NK-92 (cell line): ENCODE results near the gene ARHGEF40.

ENCODE experiments used
- DNase-seq: peaks from one replicate; lab custom pipeline; 2025; ENCODE audit not compliant: unreplicated experiment; lab: John Stamatoyannopoulos, UW

ARHGEF40 gene

DNA sequence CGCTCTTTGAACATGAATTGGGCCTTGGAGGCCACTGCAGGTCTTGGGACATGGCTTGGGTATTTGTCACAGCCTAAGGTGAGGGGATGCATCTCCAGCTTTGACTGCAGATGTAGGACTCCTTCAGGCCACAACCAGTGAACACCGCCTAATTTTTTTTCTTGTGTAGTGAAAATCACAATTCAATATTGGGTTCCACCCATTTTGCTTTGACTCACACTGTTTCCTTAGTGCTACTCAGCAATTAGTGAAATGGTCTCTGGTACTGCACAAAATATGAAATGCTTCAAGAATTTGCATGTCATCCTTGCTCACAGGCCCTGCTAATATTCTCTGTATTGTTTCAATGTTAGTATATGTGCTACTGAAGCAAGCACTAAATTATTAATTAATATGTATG lies 43.3 kb downstream of the ARHGEF40 start:
- no peak for DNase-seq

DNA sequence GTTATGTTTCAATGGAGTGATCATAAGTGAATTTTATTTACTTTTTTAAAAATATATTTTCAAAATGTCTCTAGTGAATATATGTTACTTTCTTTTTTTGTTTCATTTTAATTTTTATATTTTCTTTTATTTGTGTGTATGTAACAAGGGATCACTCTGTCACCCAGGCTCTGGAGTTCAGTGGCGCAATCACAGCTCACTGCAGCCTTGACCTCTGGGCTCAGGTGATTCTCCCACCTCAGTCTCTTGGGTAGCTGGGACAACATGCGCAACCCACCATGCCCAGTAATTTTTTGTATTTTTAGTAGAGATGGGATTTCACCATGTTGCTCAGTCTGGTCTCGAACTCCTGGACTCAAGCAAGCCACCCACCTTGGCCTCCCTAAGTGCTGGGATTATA lies 48.8 kb downstream of the ARHGEF40 start:
- DNase-seq, result no peak

DNA sequence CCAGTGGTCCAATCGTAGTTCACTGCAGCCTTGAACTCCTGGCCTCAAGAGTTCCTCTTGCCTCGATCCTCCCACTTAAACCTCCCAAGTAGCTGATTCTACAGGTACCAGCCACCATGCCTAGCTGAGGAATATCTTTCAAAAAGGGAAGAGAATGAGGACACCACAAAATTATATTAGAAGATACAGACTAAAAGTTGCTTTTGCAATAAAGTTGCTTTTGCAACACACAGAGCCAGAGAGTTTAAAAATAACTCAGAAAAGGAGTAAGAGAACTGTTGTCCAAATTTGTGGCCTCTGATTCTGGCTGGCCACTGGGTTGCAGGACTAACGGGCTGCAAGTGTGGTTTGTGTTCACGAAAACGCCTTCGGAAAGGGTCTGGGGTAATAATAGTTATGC lies 50.6 kb downstream of the ARHGEF40 start:
- no peak for DNase-seq

DNA sequence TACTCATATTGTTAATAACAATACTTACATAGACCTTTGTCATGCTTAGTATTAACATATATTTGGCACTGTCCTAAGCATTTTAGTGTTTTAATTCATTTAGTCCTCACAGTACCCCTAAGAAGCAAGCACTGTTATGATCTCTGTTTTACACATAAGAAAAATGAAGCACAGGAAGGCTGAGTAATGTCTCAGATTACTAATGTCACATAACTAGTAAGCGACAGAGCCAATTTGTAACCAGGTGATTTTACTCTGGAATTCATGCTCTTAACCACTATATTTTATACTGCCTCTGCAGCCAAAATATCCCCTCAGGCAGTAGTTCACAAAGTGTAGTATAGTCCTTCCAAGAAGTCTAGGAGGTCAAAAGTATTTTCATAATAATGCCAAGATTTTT lies 51.0 kb downstream of the ARHGEF40 start:
- no peak for DNase-seq

DNA sequence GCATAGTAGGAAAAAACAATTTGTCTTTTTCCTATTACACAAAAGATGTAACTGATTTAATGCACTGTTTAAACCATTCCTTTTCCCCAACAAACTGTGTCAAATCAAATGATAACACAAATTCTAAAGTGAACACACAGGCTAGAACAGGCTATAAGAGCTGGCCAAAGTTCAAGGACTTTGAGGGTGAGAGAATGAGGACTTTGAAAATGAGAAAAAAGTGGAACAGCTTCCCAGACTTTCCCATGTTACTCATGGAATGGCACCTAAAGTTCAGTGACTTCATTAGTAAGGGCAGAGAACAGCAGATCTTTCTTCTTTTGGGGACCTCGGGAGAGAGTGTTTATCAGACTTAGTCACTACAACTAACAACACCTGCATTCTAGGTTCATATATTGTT lies 53.3 kb downstream of the ARHGEF40 start:
- DNase-seq, result no peak

DNA sequence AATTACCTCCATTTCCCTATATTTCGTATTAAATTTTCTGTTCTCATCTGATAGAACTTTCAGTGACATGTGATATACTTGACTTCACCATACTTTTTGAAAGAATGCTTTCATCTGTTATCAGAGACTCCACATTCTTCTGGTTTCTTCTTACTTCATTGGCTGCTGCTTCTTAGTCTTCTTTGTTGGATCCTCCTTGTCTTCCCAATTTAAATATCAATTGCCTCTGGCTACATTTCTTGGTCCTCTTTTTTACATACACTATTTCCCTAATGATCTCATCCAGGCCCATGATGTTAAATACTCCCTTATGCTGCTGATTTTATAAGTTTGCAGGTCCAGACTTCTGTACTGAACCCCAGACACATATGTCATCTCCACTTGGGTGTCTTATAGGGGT lies 63.8 kb downstream of the ARHGEF40 start:
- no peak for DNase-seq

DNA sequence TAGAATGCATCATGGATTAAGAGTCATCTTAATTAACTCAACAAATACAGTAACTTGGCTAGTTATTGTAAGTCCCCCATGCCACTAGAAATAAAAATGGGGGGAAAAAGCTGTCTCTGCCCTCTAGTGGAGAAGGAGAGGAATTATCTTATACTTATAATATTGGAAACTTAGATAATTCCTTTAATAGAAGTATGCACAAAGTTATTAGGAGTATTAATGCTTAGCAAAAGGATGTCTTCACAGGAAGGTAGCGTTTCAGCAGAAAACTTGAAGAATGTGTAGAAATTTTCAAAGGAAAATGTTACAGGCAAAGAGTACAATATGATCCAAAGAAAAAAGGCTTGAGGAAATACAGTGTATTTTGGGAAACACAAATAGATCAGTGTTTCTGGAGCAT lies 65.9 kb downstream of the ARHGEF40 start:
- no peak for DNase-seq
